ENCODE measurements around the gene LAMB4. TPM values are rescaled to one million over a fixed set of nuclear protein-coding genes. Genes with fewer than 3 reads are reported as not detected.

The LAMB4 gene
- polyA plus RNA-seq, 1 of the 3 experiments (the other 2 are of a cell fraction), result 0.36 TPM

GRCh38 chr7:108091461-108091831 is 38.7 kb downstream of the LAMB4 start (continued):
- TF ChIP-seq SIN3A (IDR thresholded peaks at IDR 0.05; ENCODE audit: borderline replicate concordance, low read depth, low read length) (no peak), EP300 (IDR thresholded peaks at IDR 0.05; ENCODE audit: borderline replicate concordance in 1 of 2, low read depth in 1 of 2, low read length in 1 of 2) (peak in 1 of 2 experiments; percentile 59; a peak in 1 of 4 replicates)

DNA sequence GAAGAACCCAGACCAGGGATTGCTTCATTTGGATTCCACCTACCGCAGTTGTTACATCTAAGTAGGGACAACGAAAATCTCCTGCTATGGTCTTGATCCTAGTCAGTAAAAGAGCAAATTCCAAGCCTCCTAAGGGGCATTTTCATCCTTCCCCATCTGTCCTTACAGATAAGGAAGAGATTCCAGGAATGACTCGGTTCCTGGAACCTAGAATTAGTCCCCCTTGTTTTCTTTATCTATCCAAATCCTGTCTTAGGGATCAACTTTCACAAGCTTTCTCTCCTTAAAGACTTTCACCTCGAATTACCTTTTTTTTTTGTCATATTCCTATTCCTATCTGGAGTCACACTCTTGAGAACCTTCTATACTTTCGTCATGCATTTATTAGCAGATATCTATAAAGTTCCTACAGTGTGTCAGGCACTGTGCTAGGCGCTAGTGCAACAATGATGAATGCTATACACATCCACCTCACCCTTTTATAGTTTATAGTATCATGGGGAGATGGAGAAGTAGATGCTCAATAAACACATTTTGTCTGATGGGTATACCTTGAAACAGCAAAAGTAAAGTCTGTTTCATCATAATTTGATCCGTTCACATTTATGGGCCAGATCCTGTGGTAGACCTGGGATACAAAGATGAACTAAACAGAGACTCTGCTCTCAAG is 39.2 kb downstream of the LAMB4 start:
- Histone ChIP-seq H3K9me2 (no peaks in the 10 kb centered on the region), H3K4me2 (no peak overlapping the region), H2AFZ (ENCODE audit: low read depth) (no peak overlapping the region), H3K27ac (ENCODE audit: low read depth in 2 of 2, low read length in 1 of 2) (no peak overlapping the region), H3K4me1 (ENCODE audit: control insufficient read depth in 1 of 2, insufficient read depth in 2 of 2, low read depth in 1 of 2, low read length in 1 of 2) (peaks cover 13 to 26% of the 10 kb centered on the region in 2 experiments), H3F3A (replicated peaks; ENCODE audit: insufficient read depth) (peaks cover 16% of the 10 kb centered on the region), H4K20me1 (ENCODE audit: insufficient read depth) (no peaks in the 10 kb centered on the region), H3K9me3 (no peaks in the 10 kb centered on the region), H3K36me3 (replicated peaks in 1 of 2; ENCODE audit: control insufficient read depth in 1 of 2, insufficient read depth in 2 of 2, low read length in 1 of 2) (no peaks in the 10 kb centered on the region), H3K9ac (no peak overlapping the region), H3K79me2 (ENCODE audit: insufficient read depth) (no peaks in the 10 kb centered on the region), H3K4me3 (ENCODE audit: low read depth in 2 of 2, low read length in 1 of 2) (no peak overlapping the region), H3K27me3 (ENCODE audit: insufficient read depth) (no peaks in the 10 kb centered on the region)
- WGBS (ENCODE audit: low lambda C conversion rate), result 82% methylated on average over 7 of the region's 7 CpGs
- TF ChIP-seq RAD21 (IDR thresholded peaks at IDR 0.05; ENCODE audit: low read length), result no peak
- no peak for TF ChIP-seq FOXJ3 (CRISPR knock-in tag; IDR thresholded peaks at IDR 0.05)
- no peak for TF ChIP-seq ELF1 (IDR thresholded peaks at IDR 0.05)
- no peak for TF ChIP-seq POLR2AphosphoS5 (IDR thresholded peaks at IDR 0.05; ENCODE audit: low read depth, low read length)
- no peak for TF ChIP-seq NRF1 (IDR thresholded peaks at IDR 0.05; ENCODE audit: low read depth, low read length)
- TF ChIP-seq MEF2A (IDR thresholded peaks at IDR 0.05; ENCODE audit: borderline replicate concordance, low read depth), result no peak
- no peak for TF ChIP-seq EP300 (IDR thresholded peaks at IDR 0.05; ENCODE audit: borderline replicate concordance in 1 of 2, low read depth in 1 of 2, low read length in 1 of 2)
- CTCF ChIA-PET, result no interaction called here
- POLR2A ChIA-PET, result no interaction called here
- no peak for DNase-seq

DNA sequence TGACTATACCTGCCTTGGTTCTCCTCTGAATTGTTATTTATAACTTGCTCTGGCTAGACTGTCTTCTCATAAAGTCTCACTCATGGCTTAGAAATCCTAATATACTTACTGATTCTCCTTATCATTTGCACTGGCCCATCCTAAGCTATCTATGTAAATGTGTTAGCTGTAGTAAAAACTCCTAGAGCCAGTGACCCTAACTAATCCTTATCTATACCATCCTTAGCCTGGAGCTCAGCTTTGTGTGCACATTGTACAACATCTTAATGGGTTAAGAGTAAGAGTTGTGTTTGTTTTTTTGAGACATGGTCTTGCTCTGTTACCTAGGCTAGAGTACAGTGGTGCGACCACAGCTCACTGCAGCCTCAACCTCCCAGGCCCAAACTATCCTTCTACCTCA is 40.8 kb downstream of the LAMB4 start:
- Histone ChIP-seq H3K79me2 (ENCODE audit: insufficient read depth) (no peaks in the 10 kb centered on the region), H3K9ac (no peak overlapping the region), H3K27ac (ENCODE audit: low read depth in 2 of 2, low read length in 1 of 2) (no peak overlapping the region), H3K36me3 (replicated peaks in 1 of 2; ENCODE audit: control insufficient read depth in 1 of 2, insufficient read depth in 2 of 2, low read length in 1 of 2) (no peaks in the 10 kb centered on the region), H3F3A (replicated peaks; ENCODE audit: insufficient read depth) (peaks cover 2% of the 10 kb centered on the region), H3K27me3 (ENCODE audit: insufficient read depth) (no peaks in the 10 kb centered on the region), H3K4me1 (ENCODE audit: control insufficient read depth in 1 of 2, insufficient read depth in 2 of 2, low read depth in 1 of 2, low read length in 1 of 2) (peaks cover 3 to 19% of the 10 kb centered on the region in 2 experiments), H3K9me2 (no peaks in the 10 kb centered on the region), H2AFZ (ENCODE audit: low read depth) (no peak overlapping the region), H3K4me3 (ENCODE audit: low read depth in 2 of 2, low read length in 1 of 2) (no peak overlapping the region), H3K9me3 (no peaks in the 10 kb centered on the region), H4K20me1 (ENCODE audit: insufficient read depth) (no peaks in the 10 kb centered on the region), H3K4me2 (no peak overlapping the region)
- ChIA-PET POLR2A (no interaction called here), CTCF (interaction anchor here (2.5 kb wide), 1 partner anchor 8 kb away, joined by 20 read pairs; no protein-coding TSS in a partner anchor)
- 94% methylated on average over 1 of the region's 1 CpG for WGBS (ENCODE audit: low lambda C conversion rate)
- DNase-seq, result no peak
- no peak for TF ChIP-seq CTCF (IDR thresholded peaks at IDR 0.05)
- TF ChIP-seq RXRA (IDR thresholded peaks at IDR 0.05; ENCODE audit: borderline replicate concordance, low read depth), result no peak
- TF ChIP-seq MAX (IDR thresholded peaks at IDR 0.05; ENCODE audit: low read depth), result no peak
- no peak for TF ChIP-seq USF1 (IDR thresholded peaks at IDR 0.05; ENCODE audit: borderline replicate concordance, low read depth)
- TF ChIP-seq NRF1 (IDR thresholded peaks at IDR 0.05; ENCODE audit: low read depth, low read length), result no peak
- no peak for TF ChIP-seq FOXJ3 (CRISPR knock-in tag; IDR thresholded peaks at IDR 0.05)
